Myocyte (in vitro differentiated cells): Measurements from ENCODE around the gene TNFRSF1A. TPM values are rescaled to one million over a fixed set of nuclear protein-coding genes. Genes with fewer than 3 reads are reported as not detected.

Experiments used
- DNase-seq: peaks from one replicate; pipeline ENCODE4 v3.0.0-alpha.2; 2012; ENCODE audit warnings: low read depth
- polyA plus RNA-seq: library from polyadenylated mRNA; unstranded; fragments of >200 nt; gene quantifications from one replicate; pipeline ENCODE4 v1.2.1, GENCODE V29; 2012; ENCODE audit warnings: missing spikeins
- total RNA-seq: library from RNA; depleted of rRNA; stranded (reverse); fragments of >200 nt; gene quantifications from 2 replicates; pipeline ENCODE4 v1.2.3, GENCODE V29; 2014

TNFRSF1A gene
- 147 and 150 TPM in 2 replicates for total RNA-seq
- 140 TPM for polyA plus RNA-seq

GRCh38 chr12:6341417-6342139 lies at the start of gene TNFRSF1A:
TNFRSF1A (minus strand) TSS chr12:6342076; CDS start chr12:6341814, 262 bp downstream.
- DNase-seq, result peak; percentile 80

- no peak for DNase-seq
These were observed 49.1 kb upstream of the TNFRSF1A start for GRCh38 chr12:6391013-6391412.

- no peak for DNase-seq
These were observed 48.4 kb upstream of the TNFRSF1A start for GRCh38 chr12:6390084-6390799.

- DNase-seq, result no peak
These were observed 45.7 kb upstream of the TNFRSF1A start for GRCh38 chr12:6387541-6387940.

- no peak for DNase-seq
These were observed 44.6 kb upstream of the TNFRSF1A start for GRCh38 chr12:6386491-6386890.

- DNase-seq, result no peak
These were observed 44.2 kb upstream of the TNFRSF1A start for GRCh38 chr12:6386038-6386437.

GRCh38 chr12:6384499-6385436 lies 42.9 kb upstream of the TNFRSF1A start:
- peak; percentile 24 for DNase-seq

GRCh38 chr12:6383572-6384498 lies 42.0 kb upstream of the TNFRSF1A start, which contains the start of gene LTBR:
LTBR (plus strand) TSS chr12:6384162; CDS start chr12:6384359, 197 bp downstream.
- DNase-seq, result peak; percentile 93

- no peak for DNase-seq
These were observed 41.1 kb upstream of the TNFRSF1A start for GRCh38 chr12:6382982-6383381.

GRCh38 chr12:6382371-6382770 lies 40.5 kb upstream of the TNFRSF1A start:
- DNase-seq, result no peak

GRCh38 chr12:6380141-6381121 lies 38.6 kb upstream of the TNFRSF1A start:
- peak; percentile 25 for DNase-seq

- no peak for DNase-seq
These were observed 37.0 kb upstream of the TNFRSF1A start for GRCh38 chr12:6378709-6379472.

- peak; percentile 71 for DNase-seq
These were observed 35.8 kb upstream of the TNFRSF1A start for GRCh38 chr12:6377667-6377994.

- DNase-seq, result no peak
These were observed 35.2 kb upstream of the TNFRSF1A start for GRCh38 chr12:6376870-6377666.

GRCh38 chr12:6376079-6376869 lies 34.4 kb upstream of the TNFRSF1A start:
- peak; percentile 72 for DNase-seq

GRCh38 chr12:6375269-6376078 lies 33.6 kb upstream of the TNFRSF1A start, which contains the start of gene SCNN1A:
SCNN1A (minus strand) TSS chr12:6375563; CDS start chr12:6374783, 780 bp downstream.
- DNase-seq, result no peak
